Measurements from ENCODE around the gene PDX1.

Gene PDX1

GRCh38 chr13:27915301-27916207 is 4.2 kb upstream of the PDX1 start:
- Histone ChIP-seq H3K4me3 (ENCODE audit: low read depth, low read length) (no peak overlapping the region), H3K9me3 (ENCODE audit: control insufficient read depth, low read length) (no peaks in the 10 kb centered on the region), H3K36me3 (ENCODE audit: control insufficient read depth, insufficient read depth, low read length) (no peaks in the 10 kb centered on the region), H3K27me3 (ENCODE audit: control insufficient read depth, insufficient read depth, low read length) (peaks cover 16% of the 10 kb centered on the region), H3K4me2 (ENCODE audit: low read length) (no peak overlapping the region), H3K79me2 (no peaks in the 10 kb centered on the region), H2AFZ (no peak overlapping the region), H3K9ac (no peak overlapping the region), H3K27ac (no peak overlapping the region), H3K4me1 (no peaks in the 10 kb centered on the region)
- TF ChIP-seq CTCF (IDR thresholded peaks at IDR 0.05) = no peak

GRCh38 chr13:27917121-27917947 is 2.5 kb upstream of the PDX1 start:
- no peak overlapping the region for H2AFZ ChIP-seq
- no peak overlapping the region for H3K4me2 ChIP-seq (ENCODE audit: low read length)
- no peak for TF ChIP-seq CTCF (IDR thresholded peaks at IDR 0.05)
- H3K9me3 ChIP-seq (ENCODE audit: control insufficient read depth, low read length) = no peaks in the 10 kb centered on the region
- H3K4me1 ChIP-seq = no peaks in the 10 kb centered on the region
- no peak overlapping the region for H3K4me3 ChIP-seq (ENCODE audit: low read depth, low read length)
- peaks cover 16% of the 10 kb centered on the region for H3K27me3 ChIP-seq (ENCODE audit: control insufficient read depth, insufficient read depth, low read length)
- H3K9ac ChIP-seq = no peak overlapping the region
- no peak overlapping the region for H3K27ac ChIP-seq
- no peaks in the 10 kb centered on the region for H3K79me2 ChIP-seq
- H3K36me3 ChIP-seq (ENCODE audit: control insufficient read depth, insufficient read depth, low read length) = no peaks in the 10 kb centered on the region

GRCh38 chr13:27918041-27918917 is 1.5 kb upstream of the PDX1 start:
- no peaks in the 10 kb centered on the region for H3K9me3 ChIP-seq (ENCODE audit: control insufficient read depth, low read length)
- no peak overlapping the region for H2AFZ ChIP-seq
- H3K4me2 ChIP-seq (ENCODE audit: low read length) = no peak overlapping the region
- H3K36me3 ChIP-seq (ENCODE audit: control insufficient read depth, insufficient read depth, low read length) = no peaks in the 10 kb centered on the region
- no peak overlapping the region for H3K4me3 ChIP-seq (ENCODE audit: low read depth, low read length)
- H3K27ac ChIP-seq = no peak overlapping the region
- H3K9ac ChIP-seq = no peak overlapping the region
- no peaks in the 10 kb centered on the region for H3K79me2 ChIP-seq
- no peaks in the 10 kb centered on the region for H3K4me1 ChIP-seq
- no peak for TF ChIP-seq CTCF (IDR thresholded peaks at IDR 0.05)
- peaks cover 21% of the 10 kb centered on the region for H3K27me3 ChIP-seq (ENCODE audit: control insufficient read depth, insufficient read depth, low read length)

- peaks cover 27% of the 10 kb centered on the region for H3K27me3 ChIP-seq (ENCODE audit: control insufficient read depth, insufficient read depth, low read length)
- H3K4me3 ChIP-seq (ENCODE audit: low read depth, low read length) = no peak overlapping the region
Observed at GRCh38 chr13:27918918-27919658, 712 bp upstream of the PDX1 start.

More at GRCh38 chr13:27918918-27919658, 712 bp upstream of the PDX1 start:
- Histone ChIP-seq H3K79me2 (no peaks in the 10 kb centered on the region), H3K9me3 (ENCODE audit: control insufficient read depth, low read length) (no peaks in the 10 kb centered on the region), H2AFZ (no peak overlapping the region), H3K36me3 (ENCODE audit: control insufficient read depth, insufficient read depth, low read length) (no peaks in the 10 kb centered on the region), H3K4me1 (no peaks in the 10 kb centered on the region), H3K27ac (no peak overlapping the region), H3K4me2 (ENCODE audit: low read length) (no peak overlapping the region), H3K9ac (no peak overlapping the region)
- TF ChIP-seq CTCF (IDR thresholded peaks at IDR 0.05) = no peak

Data from parathyroid adenoma (tissue), 2 donors.